ENCODE measurements around the gene SIMC1.

GRCh38 chr5:176361437-176362232, 123.4 kb downstream of the SIMC1 start, which contains the start of gene KIAA1191:
- TF ChIP-seq CTCF (conservative IDR thresholded peaks at IDR 0.05; ENCODE audit: low read depth, low read length) = peak; percentile 37
- TF ChIP-seq CEBPB (IDR thresholded peaks at IDR 0.05; ENCODE audit: low read depth, low read length) = no peak
- no peak for TF ChIP-seq FOS (IDR thresholded peaks at IDR 0.05; ENCODE audit: low read depth, low read length)
- TF ChIP-seq RAD21 (IDR thresholded peaks at IDR 0.05; ENCODE audit: low read length) = peak; percentile 36; the same call in 1 of the 2 replicates
- no peak for TF ChIP-seq USF2 (IDR thresholded peaks at IDR 0.05; ENCODE audit: low read depth, low read length)
- TF ChIP-seq NFE2L2 (IDR thresholded peaks at IDR 0.05; ENCODE audit: low read depth, low read length) = no peak
- peak; percentile 95 for TF ChIP-seq POLR2A (IDR thresholded peaks at IDR 0.05; ENCODE audit: low read depth, low read length)
- no peak for TF ChIP-seq MAFK (IDR thresholded peaks at IDR 0.05; ENCODE audit: low read depth, low read length)
- TF ChIP-seq RFX5 (IDR thresholded peaks at IDR 0.05; ENCODE audit: low read depth, low read length) = no peak
- no peak for TF ChIP-seq ELK1 (IDR thresholded peaks at IDR 0.05; ENCODE audit: borderline replicate concordance, low read depth, low read length)

Data from IMR-90 (cell line).